ENCODE results near the gene CLCN1. TPM values are rescaled to one million over a fixed set of nuclear protein-coding genes. Genes with fewer than 3 reads are reported as not detected.

CLCN1 gene
- total RNA-seq, 1 experiment from 2014 or later, result 0.13 TPM

GRCh38 chr7:143380260-143380645 lies 64.3 kb downstream of the CLCN1 start:
- peak overlapping the region; percentile 82 for H3K9ac ChIP-seq (ENCODE audit: extremely low read depth, insufficient read length, low read length)
- Mint-ChIP-seq H3K36me3 (ENCODE audit: insufficient read depth in 1 of 3, low read depth in 3 of 3) (peaks cover 5 to 9% (median 7%) of the 10 kb centered on the region in 3 experiments; a peak in 4 of 7 replicates), H3K27ac (peak overlapping the region in 1 of 3 experiments; percentile 73; a peak in 1 of 7 replicates), H3K9me3 (no peaks in the 10 kb centered on the region), H3K4me3 (peak overlapping the region; percentile 76 to 79; a peak in 4 of 5 replicates), H3K27me3 (ENCODE audit: low read depth) (no peaks in the 10 kb centered on the region), H3K4me1 (peaks cover 24 to 27% of the 10 kb centered on the region in 2 experiments)
- peak overlapping the region; percentile 60 for H4K91ac ChIP-seq (ENCODE audit: insufficient read length, low read depth, low read length)
- H3K4ac ChIP-seq (ENCODE audit: low read depth, low read length), result peak overlapping the region; percentile 80; the same call in 1 of the 2 replicates
- peak overlapping the region; percentile 57 for H3K4me2 ChIP-seq (ENCODE audit: insufficient read depth, insufficient read length, low read length)
- peak; percentile 87 for DNase-seq
- H3K23me2 ChIP-seq (ENCODE audit: insufficient read length, low read depth, low read length, poor library complexity, severe bottlenecking), result peaks cover 14% of the 10 kb centered on the region
- peak overlapping the region; percentile 54 for H2BK120ac ChIP-seq (ENCODE audit: low read depth, low read length, poor library complexity, severe bottlenecking)
- H2AFZ ChIP-seq (ENCODE audit: low read length), result no peak overlapping the region
- H3K56ac ChIP-seq (ENCODE audit: insufficient read length, low read depth, low read length), result no peak overlapping the region
- H2BK12ac ChIP-seq (ENCODE audit: insufficient read length, low read depth, low read length), result no peak overlapping the region
- peaks cover 16% of the 10 kb centered on the region; the same call in 1 of the 2 replicates for H3K79me2 ChIP-seq (ENCODE audit: insufficient read depth, low read length)
- H3K4me1 ChIP-seq (ENCODE audit: insufficient read depth, low read length), result peaks cover 5% of the 10 kb centered on the region; the same call in 1 of the 2 replicates
- peak overlapping the region; percentile 3 for H3K27ac ChIP-seq (ENCODE audit: insufficient read length, low read depth, low read length)
- peaks cover under 1% of the 10 kb centered on the region for H4K20me1 ChIP-seq (ENCODE audit: control insufficient read depth, insufficient read depth, insufficient read length)
- no peak overlapping the region for H2BK20ac ChIP-seq (ENCODE audit: low read depth, low read length, poor library complexity, severe bottlenecking)
- H3K9me3 ChIP-seq (ENCODE audit: control insufficient read depth, low read depth, low read length), result no peaks in the 10 kb centered on the region
- TF ChIP-seq, protein P1, sequence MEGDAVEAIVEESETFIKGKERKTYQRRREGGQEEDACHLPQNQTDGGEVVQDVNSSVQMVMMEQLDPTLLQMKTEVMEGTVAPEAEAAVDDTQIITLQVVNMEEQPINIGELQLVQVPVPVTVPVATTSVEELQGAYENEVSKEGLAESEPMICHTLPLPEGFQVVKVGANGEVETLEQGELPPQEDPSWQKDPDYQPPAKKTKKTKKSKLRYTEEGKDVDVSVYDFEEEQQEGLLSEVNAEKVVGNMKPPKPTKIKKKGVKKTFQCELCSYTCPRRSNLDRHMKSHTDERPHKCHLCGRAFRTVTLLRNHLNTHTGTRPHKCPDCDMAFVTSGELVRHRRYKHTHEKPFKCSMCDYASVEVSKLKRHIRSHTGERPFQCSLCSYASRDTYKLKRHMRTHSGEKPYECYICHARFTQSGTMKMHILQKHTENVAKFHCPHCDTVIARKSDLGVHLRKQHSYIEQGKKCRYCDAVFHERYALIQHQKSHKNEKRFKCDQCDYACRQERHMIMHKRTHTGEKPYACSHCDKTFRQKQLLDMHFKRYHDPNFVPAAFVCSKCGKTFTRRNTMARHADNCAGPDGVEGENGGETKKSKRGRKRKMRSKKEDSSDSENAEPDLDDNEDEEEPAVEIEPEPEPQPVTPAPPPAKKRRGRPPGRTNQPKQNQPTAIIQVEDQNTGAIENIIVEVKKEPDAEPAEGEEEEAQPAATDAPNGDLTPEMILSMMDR (conservative IDR thresholded peaks at IDR 0.05), result peak; percentile 89
- no peak overlapping the region for H2AK5ac ChIP-seq (ENCODE audit: insufficient read length, low read length)
- H3K23ac ChIP-seq (ENCODE audit: insufficient read length, low read depth, low read length), result no peak overlapping the region
- 0 out of 2 replicates have a peak, but pooled peaks cover 2% of the 10 kb centered on the region for H3K27me3 ChIP-seq (ENCODE audit: insufficient read depth, low read length)
- H2BK15ac ChIP-seq (ENCODE audit: low read depth, low read length), result no peak overlapping the region
- no peak overlapping the region for H3T11ph ChIP-seq (ENCODE audit: low read length)
- peak overlapping the region; percentile 97 for H3K18ac ChIP-seq (ENCODE audit: insufficient read length, low read depth, low read length)
- peak overlapping the region; percentile 96 for H3K14ac ChIP-seq (ENCODE audit: insufficient read depth, low read length)
- no peak overlapping the region for H2BK5ac ChIP-seq (ENCODE audit: insufficient read length, low read length)
- no CpG with 5 or more reads among the region's 35 CpGs for WGBS (ENCODE audit: extremely low coverage, insufficient read length, low lambda C conversion rate)
- no peak overlapping the region for H4K5ac ChIP-seq (ENCODE audit: insufficient read length, low read depth, low read length)
- no peak overlapping the region for H4K8ac ChIP-seq (replicated peaks; ENCODE audit: insufficient read length, low read depth, low read length)
- H3K79me1 ChIP-seq (ENCODE audit: insufficient read depth, low read depth, low read length, poor library complexity, severe bottlenecking), result peaks cover 5% of the 10 kb centered on the region
